CD14-positive monocyte (primary cell): ENCODE results near the gene TUBB2A. TPM values are rescaled to one million over a fixed set of nuclear protein-coding genes. Genes with fewer than 3 reads are reported as not detected.
A peak's percentile ranks its signal among the peaks of the same experiment; 100 is the strongest.
"Not testable (repeated sequence)": the region's sequence is repeated elsewhere in the genome, so short reads cannot be mapped to it uniquely, and the experiment has no call there.

ENCODE experiments used
- DNase-seq, 3 donors: peaks; one replicate each; pipeline ENCODE4 v3.0.0-alpha.2; 2011 to 2022
- H2AFZ ChIP-seq: 2 replicates; pipeline ENCODE4 v1.6.0; 2012; ENCODE audit warnings: mild to moderate bottlenecking, low read depth, low read length, inconsistent platforms; ENCODE audit not compliant: insufficient read depth, poor library complexity, severe bottlenecking
- H3K27ac ChIP-seq, 2 donors: 1 replicate in 1 of 2; 2 replicates in 1 of 2; pipeline ENCODE4 v1.5.1; 2012 to 2013; ENCODE audit warnings: low read length in 2 of 2, control low read depth in 1 of 2, inconsistent platforms in 1 of 2, low read depth in 1 of 2, mild to moderate bottlenecking in 1 of 2
- H3K27me3 ChIP-seq, 2 donors: one replicate each; pipeline versions ENCODE4 v1.6.0 to v1.6.1; 2011 to 2013; ENCODE audit warnings: low read length in 2 of 2; ENCODE audit not compliant: control insufficient read depth in 2 of 2, insufficient read depth in 2 of 2
- H3K36me3 ChIP-seq, 2 donors: replicated peaks in 1 of 2; 1 replicate in 1 of 2; 2 replicates in 1 of 2; pipeline versions ENCODE4 v1.5.1 to v1.6.1; 2012 to 2013; ENCODE audit warnings: low read length in 2 of 2, control low read depth in 1 of 2, inconsistent platforms in 1 of 2, mild to moderate bottlenecking in 1 of 2; ENCODE audit not compliant: insufficient read depth in 2 of 2, control insufficient read depth in 1 of 2
- H3K4me1 ChIP-seq, 2 donors: 1 replicate in 1 of 2; 2 replicates in 1 of 2; pipeline versions ENCODE4 v1.5.1 to v1.6.1; 2012 to 2013; ENCODE audit warnings: low read length in 2 of 2, control low read depth in 1 of 2, inconsistent platforms in 1 of 2, mild to moderate bottlenecking in 1 of 2, moderate library complexity in 1 of 2; ENCODE audit not compliant: insufficient read depth in 2 of 2, control insufficient read depth in 1 of 2
- H3K4me2 ChIP-seq: replicated peaks from 2 replicates; pipeline ENCODE3; 2012; ENCODE audit warnings: low read length, moderate library complexity, mild to moderate bottlenecking; ENCODE audit not compliant: poor library complexity, severe bottlenecking; ENCODE audit errors: extremely low read depth
- H3K4me3 ChIP-seq, 3 experiments: fragments of 200-600 bp in 1 of 3; sonication (generic) in 1 of 3; replicated peaks in 1 of 3; 1 replicate in 2 of 3; 2 replicates in 1 of 3; pipeline ENCODE4 v1.5.1; 2011 to 2013; ENCODE audit warnings: low read length in 3 of 3, mild to moderate bottlenecking in 3 of 3, control low read depth in 2 of 3, low read depth in 2 of 3, inconsistent platforms in 1 of 3, moderate library complexity in 1 of 3
- H3K79me2 ChIP-seq: 2 replicates; pipeline ENCODE4 v1.6.0; 2012; ENCODE audit warnings: mild to moderate bottlenecking, control low read depth, inconsistent platforms, low read length, moderate library complexity; ENCODE audit not compliant: insufficient read depth
- H3K9ac ChIP-seq: 2 replicates; pipeline ENCODE4 v1.6.0; 2017; ENCODE audit warnings: low read length, mild to moderate bottlenecking; ENCODE audit not compliant: insufficient read depth, poor library complexity, severe bottlenecking
- H3K9me3 ChIP-seq, 2 donors: replicated peaks in 1 of 2; 1 replicate in 1 of 2; 2 replicates in 1 of 2; pipeline versions ENCODE4 v1.5.1 to v1.6.1; 2012 to 2013; ENCODE audit warnings: low read length in 2 of 2, control low read depth in 1 of 2; ENCODE audit not compliant: control insufficient read depth in 1 of 2, insufficient read depth in 1 of 2
- H4K20me1 ChIP-seq: 2 replicates; pipeline ENCODE4 v1.6.0; 2012; ENCODE audit warnings: mild to moderate bottlenecking, low read length, control low read depth, moderate library complexity; ENCODE audit not compliant: insufficient read depth
- H3K27ac Mint-ChIP-seq, 7 donors: one replicate each; pipeline ENCODE4 v1.8.0; 2020; ENCODE audit warnings: mild to moderate bottlenecking in 7 of 7, mixed read lengths in 7 of 7, moderate library complexity in 6 of 7, inconsistent platforms in 2 of 7
- H3K27me3 Mint-ChIP-seq, 3 donors: one replicate each; pipeline ENCODE4 v1.8.0; 2021 to 2022; ENCODE audit warnings: low read depth in 3 of 3, mild to moderate bottlenecking in 3 of 3, mixed read lengths in 3 of 3, moderate library complexity in 3 of 3, inconsistent platforms in 1 of 3
- H3K36me3 Mint-ChIP-seq, 2 donors: one replicate each; pipeline ENCODE4 v1.8.0; 2020; ENCODE audit warnings: mixed read lengths in 2 of 2, inconsistent platforms in 1 of 2, mild to moderate bottlenecking in 1 of 2
- H3K4me1 Mint-ChIP-seq: one replicate; pipeline ENCODE4 v1.8.0; 2020; ENCODE audit warnings: mild to moderate bottlenecking, mixed read lengths
- H3K4me3 Mint-ChIP-seq, 2 donors: one replicate each; pipeline ENCODE4 v1.8.0; 2020; ENCODE audit warnings: mild to moderate bottlenecking in 2 of 2, mixed read lengths in 2 of 2, moderate library complexity in 1 of 2
- H3K9me3 Mint-ChIP-seq, 7 donors: one replicate each; pipeline ENCODE4 v1.8.0; 2020 to 2022; ENCODE audit warnings: mixed read lengths in 7 of 7, mild to moderate bottlenecking in 6 of 7, moderate library complexity in 6 of 7, inconsistent platforms in 2 of 7
- CTCF ChIP-seq: fragments of 200-600 bp; IDR thresholded peaks from one replicate; pipeline ENCODE4 v1.8.0; 2022; ENCODE audit warnings: antibody characterized with exemption, mild to moderate bottlenecking
- whole genome bisulfite sequencing: methylation state at CpG from one replicate; pipeline ENCODE4 v1.1.5; 2013; ENCODE audit warnings: missing lambda C conversion rate; ENCODE audit not compliant: insufficient coverage; 5-methylcytosine and 5-hydroxymethylcytosine counted together
- intact Hi-C, 2 donors: fragments of 100-400 bp; cut with micrococcal nuclease; formaldehyde crosslinking; loops; one replicate each; pipeline versions ENCODE4 v1.15.0 to v1.15.1; 2023
- polyA plus RNA-seq, 3 donors: library from polyadenylated mRNA; depleted of rRNA in 1 of 3; unstranded in 2 of 3; stranded (reverse) in 1 of 3; fragments of 300-500 nt in 2 of 3; fragments of >200 nt in 1 of 3; fragmentation: Illumina TruSeq in 2 of 3; gene quantifications; 1 replicate in 2 of 3; 2 replicates in 1 of 3; pipeline ENCODE4 v1.2.3, GENCODE V29; 2012 to 2021

Gene TUBB2A
- polyA plus RNA-seq, 3 donors: 2.4 to 74.3 (median 4.2) TPM

GRCh38 chr6:3175715-3176402, 18.5 kb upstream of the TUBB2A start:
- no peaks in the 10 kb centered on the region for H3K36me3 Mint-ChIP-seq
- H3K27ac ChIP-seq: no peak overlapping the region
- H3K9me3 Mint-ChIP-seq: peaks cover 0 to 3% (median 0%) of the 10 kb centered on the region in 7 donors
- no peaks in the 10 kb centered on the region for H3K9me3 ChIP-seq
- H4K20me1 ChIP-seq: no peaks in the 10 kb centered on the region
- no peaks in the 10 kb centered on the region for H3K36me3 ChIP-seq
- no peak overlapping the region for H3K4me3 Mint-ChIP-seq
- intact Hi-C loops: no loop called here
- H2AFZ ChIP-seq: no peak overlapping the region
- DNase-seq: peak in 1 of 3 donors; percentile 39
- no peak overlapping the region for H3K4me2 ChIP-seq
- WGBS: 77% methylated on average over 10 of the region's 11 CpGs
- peaks cover 10 to 18% (median 14%) of the 10 kb centered on the region in 3 donors for H3K27me3 Mint-ChIP-seq
- no peaks in the 10 kb centered on the region for H3K27me3 ChIP-seq
- H3K4me1 ChIP-seq: peaks cover 0 to 4% of the 10 kb centered on the region in 2 donors
- H3K9ac ChIP-seq: no peak overlapping the region
- H3K4me3 ChIP-seq: no peak overlapping the region
- no peaks in the 10 kb centered on the region for H3K79me2 ChIP-seq
- H3K27ac Mint-ChIP-seq: peak overlapping the region in 4 of 7 donors; percentile 7 to 58 (median 36)
- peaks cover 14% of the 10 kb centered on the region for H3K4me1 Mint-ChIP-seq
- no peak for TF ChIP-seq CTCF

- H3K4me3 ChIP-seq, H4K20me1 ChIP-seq, H3K9ac ChIP-seq, H3K36me3 ChIP-seq, H3K9me3 Mint-ChIP-seq, H3K27me3 Mint-ChIP-seq, H3K4me2 ChIP-seq, intact Hi-C loops, H3K36me3 Mint-ChIP-seq, H3K4me1 ChIP-seq, H3K9me3 ChIP-seq, H3K79me2 ChIP-seq, DNase-seq, H3K27me3 ChIP-seq, H2AFZ ChIP-seq, H3K4me3 Mint-ChIP-seq, H3K27ac ChIP-seq: not testable (repeated sequence)
- whole genome bisulfite sequencing: 94% methylated on average over 4 of the region's 11 CpGs
- Mint-ChIP-seq H3K27ac (peak overlapping the region in 1 of 7 donors; percentile 15), H3K4me1 (peaks cover 12% of the 10 kb centered on the region)
Observed at GRCh38 chr6:3173636-3174089, 16.3 kb upstream of the TUBB2A start.

- H3K36me3 Mint-ChIP-seq, H3K79me2 ChIP-seq, H3K4me1 ChIP-seq, H3K27ac ChIP-seq, H3K9ac ChIP-seq, H3K27me3 ChIP-seq, H3K36me3 ChIP-seq, H3K9me3 ChIP-seq, H4K20me1 ChIP-seq, H3K4me3 Mint-ChIP-seq, H3K9me3 Mint-ChIP-seq, H3K4me3 ChIP-seq, H2AFZ ChIP-seq, H3K4me2 ChIP-seq, H3K27me3 Mint-ChIP-seq, H3K27ac Mint-ChIP-seq, intact Hi-C loops, DNase-seq: not testable (repeated sequence)
- peaks cover 12% of the 10 kb centered on the region for H3K4me1 Mint-ChIP-seq
- WGBS: 94% methylated on average over 3 of the region's 4 CpGs
Observed at GRCh38 chr6:3172789-3173188, 15.4 kb upstream of the TUBB2A start.
